Trophoblast cell (in vitro differentiated cells and primary cell): Measurements from ENCODE around the gene MPP3.
A peak's percentile ranks its signal among the peaks of the same experiment; 100 is the strongest.
"Not testable (repeated sequence)": the region's sequence is repeated elsewhere in the genome, so short reads cannot be mapped to it uniquely, and the experiment has no call there.

Source experiments
- DNase-seq, 2 donors: peaks; one replicate each; pipeline ENCODE4 v3.0.0-alpha.2; 2016
- H2AFZ ChIP-seq: 2 replicates; pipeline ENCODE4 v1.6.1; 2013; ENCODE audit warnings: low read length, moderate library complexity, mild to moderate bottlenecking; ENCODE audit not compliant: insufficient read depth, poor library complexity
- H2AK5ac ChIP-seq: 2 replicates; pipeline ENCODE4 v1.6.1; 2013; ENCODE audit warnings: mild to moderate bottlenecking, low read length
- H2BK120ac ChIP-seq: 2 replicates; pipeline ENCODE4 v1.6.1; 2013; ENCODE audit warnings: low read length, mild to moderate bottlenecking, moderate library complexity; ENCODE audit not compliant: insufficient read depth, poor library complexity
- H2BK12ac ChIP-seq: 2 replicates; pipeline ENCODE4 v1.6.1; 2013; ENCODE audit warnings: mild to moderate bottlenecking, low read length, moderate library complexity
- H2BK5ac ChIP-seq: 2 replicates; pipeline ENCODE4 v1.6.1; 2013; ENCODE audit warnings: low read length, low read depth, moderate library complexity, mild to moderate bottlenecking; ENCODE audit not compliant: poor library complexity
- H3K14ac ChIP-seq: 2 replicates; pipeline ENCODE4 v1.6.1; 2013; ENCODE audit warnings: mild to moderate bottlenecking, low read length
- H3K18ac ChIP-seq: 2 replicates; pipeline ENCODE4 v1.6.1; 2013; ENCODE audit warnings: mild to moderate bottlenecking, low read length
- H3K23ac ChIP-seq: 2 replicates; pipeline ENCODE4 v1.6.1; 2013; ENCODE audit warnings: low read length
- H3K27ac ChIP-seq: 2 replicates; pipeline ENCODE4 v1.5.1; 2013; ENCODE audit warnings: low read depth, mild to moderate bottlenecking, inconsistent platforms, low read length, moderate library complexity
- H3K27me3 ChIP-seq: 2 replicates; pipeline ENCODE4 v1.6.1; 2013; ENCODE audit warnings: inconsistent platforms, mild to moderate bottlenecking, low read length, moderate library complexity; ENCODE audit not compliant: insufficient read depth
- H3K36me3 ChIP-seq, 2 experiments: 1 replicate in 1 of 2; 2 replicates in 1 of 2; pipeline ENCODE4 v1.6.1; 2013; ENCODE audit warnings: low read length in 2 of 2, mild to moderate bottlenecking in 2 of 2, moderate library complexity in 1 of 2; ENCODE audit not compliant: insufficient read depth in 2 of 2, control insufficient read depth in 1 of 2
- H3K4ac ChIP-seq: 2 replicates; pipeline ENCODE4 v1.6.1; 2013; ENCODE audit warnings: low read depth, mild to moderate bottlenecking, low read length, moderate library complexity
- H3K4me1 ChIP-seq, 2 experiments: 1 replicate in 1 of 2; 2 replicates in 1 of 2; pipeline ENCODE4 v1.6.1; 2013; ENCODE audit warnings: low read length in 2 of 2, mild to moderate bottlenecking in 2 of 2, moderate library complexity in 1 of 2; ENCODE audit not compliant: insufficient read depth in 2 of 2, control insufficient read depth in 1 of 2
- H3K4me2 ChIP-seq: 2 replicates; pipeline ENCODE4 v1.6.1; 2013; ENCODE audit warnings: inconsistent platforms, mild to moderate bottlenecking, low read length, moderate library complexity
- H3K4me3 ChIP-seq: 2 replicates; pipeline ENCODE4 v1.5.1; 2013; ENCODE audit warnings: mild to moderate bottlenecking, low read depth, low read length, inconsistent platforms
- H3K79me1 ChIP-seq: one replicate; pipeline ENCODE4 v1.6.1; 2013; ENCODE audit warnings: low read length
- H3K79me2 ChIP-seq: 2 replicates; pipeline ENCODE4 v1.6.1; 2013; ENCODE audit warnings: low read length, mild to moderate bottlenecking; ENCODE audit not compliant: control insufficient read depth, insufficient read depth, poor library complexity
- H3K9ac ChIP-seq: 2 replicates; pipeline ENCODE4 v1.6.1; 2013; ENCODE audit warnings: mild to moderate bottlenecking, low read length
- H3K9me3 ChIP-seq: 2 replicates; pipeline ENCODE4 v1.6.1; 2013; ENCODE audit warnings: low read depth, mild to moderate bottlenecking, control low read depth, inconsistent platforms, low read length; ENCODE audit not compliant: insufficient read depth
- H4K12ac ChIP-seq: 2 replicates; pipeline ENCODE4 v1.6.1; 2013; ENCODE audit warnings: low read depth, mild to moderate bottlenecking, low read length, moderate library complexity
- H4K8ac ChIP-seq: 2 replicates; pipeline ENCODE4 v1.6.1; 2013; ENCODE audit warnings: low read depth, mild to moderate bottlenecking, low read length, moderate library complexity
- H4K91ac ChIP-seq: one replicate; pipeline ENCODE4 v1.6.1; 2013; ENCODE audit warnings: low read depth, mild to moderate bottlenecking, low read length, moderate library complexity
- WGBS: extraction: QIAGEN DNeasy Blood & Tissue Kit; methylation state at CpG from one replicate; pipeline ENCODE4 v1.1.7; 2013; ENCODE audit warnings: missing lambda C conversion rate; ENCODE audit not compliant: insufficient read length, insufficient coverage; ENCODE audit errors: extremely low coverage; 5-methylcytosine and 5-hydroxymethylcytosine counted together

The MPP3 gene

DNA sequence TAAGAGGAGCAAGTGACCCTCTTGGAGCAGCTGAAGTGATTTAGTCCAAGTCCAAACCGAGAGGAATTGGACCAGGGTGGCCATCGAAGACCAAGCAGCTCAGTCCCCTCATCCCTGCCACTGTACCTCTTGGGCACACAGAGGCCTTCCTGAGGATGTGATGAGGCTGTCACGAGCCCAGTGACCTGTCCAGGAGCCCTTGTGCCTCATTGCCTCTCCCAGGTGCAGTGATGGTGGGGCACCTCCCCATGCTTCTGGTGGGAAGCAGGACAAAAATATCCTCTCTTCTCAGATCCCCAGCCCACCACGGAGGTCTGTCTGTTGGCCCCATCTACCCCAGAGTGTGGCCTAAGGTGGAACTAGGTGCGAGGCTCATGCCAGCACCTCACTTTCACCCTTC is 11.3 kb upstream of the MPP3 start:
- DNase-seq: no peak
- H2AFZ ChIP-seq: no peak overlapping the region
- no CpG with 5 or more reads among the region's 5 CpGs for WGBS

DNA sequence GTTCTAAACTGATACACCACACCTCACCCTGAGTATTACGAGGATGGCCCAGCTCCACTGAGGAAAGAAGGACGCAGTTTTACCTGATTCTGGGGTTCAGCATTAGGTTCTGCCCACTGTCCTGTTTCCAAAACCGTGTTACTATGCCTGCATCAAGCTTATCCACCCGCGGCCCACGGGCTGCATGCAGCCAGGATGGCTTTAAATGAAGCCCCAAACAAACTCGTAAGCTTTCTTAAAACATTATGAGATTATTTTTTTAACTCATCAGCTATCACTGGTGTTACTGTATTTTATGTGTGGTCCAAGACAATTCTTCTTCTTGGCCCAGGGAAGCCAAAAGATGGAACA is 10.0 kb upstream of the MPP3 start:
- no peak overlapping the region for H3K4me2 ChIP-seq
- H3K9ac ChIP-seq: no peak overlapping the region
- H3K79me1 ChIP-seq: no peaks in the 10 kb centered on the region
- no peak overlapping the region for H3K27ac ChIP-seq
- no peak overlapping the region for H2BK5ac ChIP-seq
- H3K36me3 ChIP-seq: no peaks in the 10 kb centered on the region
- H3K9me3 ChIP-seq: no peaks in the 10 kb centered on the region
- no peak overlapping the region for H3K18ac ChIP-seq
- no peaks in the 10 kb centered on the region for H3K79me2 ChIP-seq
- no peak overlapping the region for H2AK5ac ChIP-seq
- H2AFZ ChIP-seq: no peak overlapping the region
- WGBS: no CpG with 5 or more reads among the region's 7 CpGs
- H3K23ac ChIP-seq: no peak overlapping the region
- H2BK12ac ChIP-seq: no peak overlapping the region
- no peaks in the 10 kb centered on the region for H3K4me1 ChIP-seq
- H4K8ac ChIP-seq: no peak overlapping the region
- H2BK120ac ChIP-seq: no peak overlapping the region
- no peak overlapping the region for H3K4ac ChIP-seq
- no peak for DNase-seq
- H4K12ac ChIP-seq: no peak overlapping the region
- H4K91ac ChIP-seq: no peak overlapping the region
- H3K14ac ChIP-seq: no peak overlapping the region
- H3K4me3 ChIP-seq: no peak overlapping the region
- H3K27me3 ChIP-seq: no peaks in the 10 kb centered on the region

More for the DNA sequence above, 11.3 kb upstream of the MPP3 start:
- no peak overlapping the region for H3K4me2 ChIP-seq
- no peaks in the 10 kb centered on the region for H3K36me3 ChIP-seq
- no peak overlapping the region for H4K91ac ChIP-seq
- H2BK12ac ChIP-seq: no peak overlapping the region
- no peaks in the 10 kb centered on the region for H3K79me1 ChIP-seq
- no peak overlapping the region for H3K4ac ChIP-seq
- H3K18ac ChIP-seq: no peak overlapping the region
- H2AK5ac ChIP-seq: no peak overlapping the region
- no peak overlapping the region for H4K12ac ChIP-seq
- no peaks in the 10 kb centered on the region for H3K9me3 ChIP-seq
- H3K79me2 ChIP-seq: no peaks in the 10 kb centered on the region
- no peak overlapping the region for H2BK5ac ChIP-seq
- no peak overlapping the region for H3K23ac ChIP-seq
- H4K8ac ChIP-seq: no peak overlapping the region
- peak overlapping the region; percentile 4 for H3K9ac ChIP-seq
- no peak overlapping the region for H3K27ac ChIP-seq
- no peak overlapping the region for H3K14ac ChIP-seq
- H3K4me3 ChIP-seq: no peak overlapping the region
- H3K4me1 ChIP-seq: no peaks in the 10 kb centered on the region
- no peaks in the 10 kb centered on the region for H3K27me3 ChIP-seq
- H2BK120ac ChIP-seq: no peak overlapping the region

- not testable (repeated sequence) for H3K4ac ChIP-seq, H3K14ac ChIP-seq, H3K27ac ChIP-seq, H2AK5ac ChIP-seq, H2AFZ ChIP-seq, H2BK12ac ChIP-seq, H3K27me3 ChIP-seq, H3K18ac ChIP-seq, H3K79me2 ChIP-seq, H3K9ac ChIP-seq, H4K12ac ChIP-seq, H3K4me2 ChIP-seq, H4K8ac ChIP-seq, H3K23ac ChIP-seq, H3K4me3 ChIP-seq, H3K9me3 ChIP-seq, H3K4me1 ChIP-seq, H2BK120ac ChIP-seq, H4K91ac ChIP-seq, H2BK5ac ChIP-seq, H3K79me1 ChIP-seq, H3K36me3 ChIP-seq
- peak; percentile 72 to 83 for DNase-seq
- 100% methylated on average over 9 of the region's 54 CpGs for WGBS
These were observed 9.4 kb upstream of the MPP3 start for GRCh38 chr17:43842091-43842974.

GRCh38 chr17:43841282-43841681 is 8.3 kb upstream of the MPP3 start:
- Histone ChIP-seq H2AFZ (no peak overlapping the region), H3K14ac (no peak overlapping the region), H3K9me3 (no peaks in the 10 kb centered on the region), H3K79me1 (no peaks in the 10 kb centered on the region), H2BK120ac (no peak overlapping the region), H2BK5ac (no peak overlapping the region), H4K91ac (no peak overlapping the region), H3K18ac (no peak overlapping the region), H3K4ac (no peak overlapping the region), H3K23ac (no peak overlapping the region), H2BK12ac (no peak overlapping the region), H2AK5ac (no peak overlapping the region), H3K27ac (no peak overlapping the region), H3K4me3 (no peak overlapping the region), H3K4me2 (no peak overlapping the region), H3K4me1 (no peaks in the 10 kb centered on the region), H3K36me3 (no peaks in the 10 kb centered on the region), H4K12ac (no peak overlapping the region), H3K79me2 (no peaks in the 10 kb centered on the region), H3K27me3 (no peaks in the 10 kb centered on the region), H4K8ac (no peak overlapping the region), H3K9ac (no peak overlapping the region)
- no peak for DNase-seq
- no CpG with 5 or more reads among the region's 4 CpGs for WGBS
